GM12878 (cell line): Measurements from ENCODE around the gene SPDYE4. TPM values are rescaled to one million over a fixed set of nuclear protein-coding genes. Genes with fewer than 3 reads are reported as not detected.

Experiments used
- ATF3 ChIP-seq: IDR thresholded peaks from 2 replicates; pipeline ENCODE4 v1.6.1; 2011; ENCODE audit warnings: low read depth, mild to moderate bottlenecking, low read length, moderate library complexity, borderline replicate concordance; ENCODE audit errors: extremely low read depth
- BCL11A ChIP-seq: IDR thresholded peaks from 2 replicates; pipeline ENCODE4 v1.6.1; 2011; ENCODE audit warnings: low read depth, low read length
- DPF2 ChIP-seq: fragments of 450-650 bp; IDR thresholded peaks from 2 replicates; pipeline ENCODE4 v1.6.1; 2017; ENCODE audit warnings: mild to moderate bottlenecking
- EZH2 ChIP-seq: IDR thresholded peaks from 2 replicates; pipeline ENCODE4 v1.6.1; 2012; ENCODE audit warnings: low read depth, mild to moderate bottlenecking, control low read depth, inconsistent platforms, low read length, borderline replicate concordance; ENCODE audit not compliant: control insufficient read depth
- JUNB ChIP-seq: IDR thresholded peaks from 2 replicates; pipeline ENCODE4 v1.6.1; 2016; ENCODE audit warnings: antibody characterized with exemption, mild to moderate bottlenecking
- JUND ChIP-seq: IDR thresholded peaks from 2 replicates; pipeline ENCODE4 v1.6.1; 2012; ENCODE audit warnings: low read depth, mild to moderate bottlenecking, low read length, improper control_type of control experiment, moderate library complexity
- MEF2B ChIP-seq: fragments of 450-650 bp; IDR thresholded peaks from 2 replicates; pipeline ENCODE4 v1.6.1; 2018; ENCODE audit warnings: mild to moderate bottlenecking, moderate library complexity; ENCODE audit not compliant: partially characterized antibody, poor library complexity, severe bottlenecking
- NBN ChIP-seq: fragments of 450-650 bp; IDR thresholded peaks from 2 replicates; pipeline ENCODE4 v1.6.1; 2016
- NKRF ChIP-seq: fragments of 450-650 bp; conservative IDR thresholded peaks from 2 replicates; pipeline ENCODE4 v1.6.1; 2017; ENCODE audit warnings: mild to moderate bottlenecking, moderate library complexity
- NRF1 ChIP-seq: conservative IDR thresholded peaks from 2 replicates; pipeline ENCODE4 v1.6.1; 2011; ENCODE audit warnings: mild to moderate bottlenecking, low read depth, low read length, improper control_type of control experiment
- REST ChIP-seq: IDR thresholded peaks from 2 replicates; pipeline ENCODE4 v1.6.1; 2012; ENCODE audit warnings: mild to moderate bottlenecking, low read depth, low read length
- RUNX3 ChIP-seq: IDR thresholded peaks from 2 replicates; pipeline ENCODE4 v1.6.1; 2012; ENCODE audit warnings: low read length, inconsistent platforms
- SUZ12 ChIP-seq: fragments of 200-600 bp; sonication (generic); IDR thresholded peaks from one replicate; pipeline ENCODE4 v1.6.1; 2018; ENCODE audit warnings: antibody characterized with exemption, mild to moderate bottlenecking; ENCODE audit not compliant: unreplicated experiment
- ZBTB4 ChIP-seq: fragments of 450-650 bp; formaldehyde crosslinking; IDR thresholded peaks from 2 replicates; pipeline ENCODE4 v1.4.0; 2022; ENCODE audit warnings: mild to moderate bottlenecking, moderate library complexity
- ZSCAN29 ChIP-seq: fragments of 450-650 bp; IDR thresholded peaks from 2 replicates; pipeline ENCODE4 v1.6.1; 2017; ENCODE audit warnings: mild to moderate bottlenecking, moderate library complexity
- ZZZ3 ChIP-seq: IDR thresholded peaks from 2 replicates; pipeline ENCODE4 v1.6.1; 2011; ENCODE audit warnings: low read depth; ENCODE audit not compliant: control insufficient read depth, insufficient read length
- polyA plus RNA-seq, 11 experiments: library from polyadenylated mRNA; depleted of rRNA in 4 of 11; unstranded in 6 of 11; stranded (reverse) in 5 of 11; fragments of >200 nt; fragmentation: Nextera tagmentation in 4 of 11; fragmentation: Illumina TruSeq in 1 of 11; extraction: Ambion mirVana in 4 of 11; extraction: Trizol in 1 of 11; gene quantifications; 1 replicate in 1 of 11; 2 replicates in 10 of 11; pipeline versions ENCODE4 v1.2.1 to v1.2.3, GENCODE V29; 2011 to 2016; ENCODE audit warnings: inconsistent platforms in 2 of 11, missing spikeins in 2 of 11, low read depth in 1 of 11
- total RNA-seq, 4 experiments: library from RNA; depleted of rRNA in 3 of 4; stranded (reverse); fragments of >200 nt in 3 of 4; fragmentation: Illumina TruSeq in 1 of 4; extraction: Trizol in 1 of 4; gene quantifications; 2 replicates each; pipeline versions ENCODE4 v1.2.1 to v1.2.3, GENCODE V29; 2013 to 2021
- TF ChIP-seq, protein P1 (sequence below): fragments of 450-650 bp; IDR thresholded peaks from 2 replicates; pipeline ENCODE4 v1.6.1; 2017; ENCODE audit warnings: antibody characterized with exemption, mild to moderate bottlenecking, moderate library complexity

SPDYE4 gene
- total and polyA plus RNA-seq, 10 of the 15 experiments (the other 5 are each of a cell fraction or from before 2014, with no cell fraction given), result 0.07 to 0.18 TPM; not detected in 8

- TF ChIP-seq, protein P1, sequence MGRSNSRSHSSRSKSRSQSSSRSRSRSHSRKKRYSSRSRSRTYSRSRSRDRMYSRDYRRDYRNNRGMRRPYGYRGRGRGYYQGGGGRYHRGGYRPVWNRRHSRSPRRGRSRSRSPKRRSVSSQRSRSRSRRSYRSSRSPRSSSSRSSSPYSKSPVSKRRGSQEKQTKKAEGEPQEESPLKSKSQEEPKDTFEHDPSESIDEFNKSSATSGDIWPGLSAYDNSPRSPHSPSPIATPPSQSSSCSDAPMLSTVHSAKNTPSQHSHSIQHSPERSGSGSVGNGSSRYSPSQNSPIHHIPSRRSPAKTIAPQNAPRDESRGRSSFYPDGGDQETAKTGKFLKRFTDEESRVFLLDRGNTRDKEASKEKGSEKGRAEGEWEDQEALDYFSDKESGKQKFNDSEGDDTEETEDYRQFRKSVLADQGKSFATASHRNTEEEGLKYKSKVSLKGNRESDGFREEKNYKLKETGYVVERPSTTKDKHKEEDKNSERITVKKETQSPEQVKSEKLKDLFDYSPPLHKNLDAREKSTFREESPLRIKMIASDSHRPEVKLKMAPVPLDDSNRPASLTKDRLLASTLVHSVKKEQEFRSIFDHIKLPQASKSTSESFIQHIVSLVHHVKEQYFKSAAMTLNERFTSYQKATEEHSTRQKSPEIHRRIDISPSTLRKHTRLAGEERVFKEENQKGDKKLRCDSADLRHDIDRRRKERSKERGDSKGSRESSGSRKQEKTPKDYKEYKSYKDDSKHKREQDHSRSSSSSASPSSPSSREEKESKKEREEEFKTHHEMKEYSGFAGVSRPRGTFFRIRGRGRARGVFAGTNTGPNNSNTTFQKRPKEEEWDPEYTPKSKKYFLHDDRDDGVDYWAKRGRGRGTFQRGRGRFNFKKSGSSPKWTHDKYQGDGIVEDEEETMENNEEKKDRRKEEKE, result no peak
- no peak for TF ChIP-seq NBN
- TF ChIP-seq ZSCAN29, result no peak
- no peak for TF ChIP-seq NRF1
- peak; percentile 22; the same call in 1 of the 2 replicates for TF ChIP-seq BCL11A
- no peak for TF ChIP-seq SUZ12
- no peak for TF ChIP-seq NKRF
- TF ChIP-seq REST, result no peak
- TF ChIP-seq ATF3, result no peak
- peak; percentile 84 for TF ChIP-seq JUNB
- no peak for TF ChIP-seq ZBTB4 (CRISPR knock-in tag)
- TF ChIP-seq JUND, result peak; percentile 19; the same call in 1 of the 2 replicates
- peak; percentile 73 for TF ChIP-seq MEF2B
- no peak for TF ChIP-seq ZZZ3
- no peak; the same call in 1 of the 2 replicates for TF ChIP-seq DPF2
- TF ChIP-seq EZH2, result no peak
- peak; percentile 74; the same call in 1 of the 2 replicates for TF ChIP-seq RUNX3
Observed at GRCh38 chr17:8806926-8807550, 48.7 kb upstream of the SPDYE4 start (continued).
